Keratinocyte (primary cell): ENCODE data around the gene LRP1B. TPM values are rescaled to one million over a fixed set of nuclear protein-coding genes. Genes with fewer than 3 reads are reported as not detected.

ENCODE experiments used
- DNase-seq: peaks from one replicate; pipeline ENCODE4 v3.0.0-alpha.2; 2011; ENCODE audit warnings: low read depth, missing footprints, low spot score
- FAIRE-seq: peaks from 2 replicates; lab custom pipeline; 2011; peaks lifted over from hg19 to GRCh38; lab: Jason Lieb, UNC
- H2AFZ ChIP-seq: 2 replicates; pipeline ENCODE4 v1.6.0; 2012; ENCODE audit warnings: low read length, control low read depth, inconsistent platforms; ENCODE audit not compliant: control insufficient read depth
- H3K27ac ChIP-seq: 2 replicates; pipeline ENCODE4 v1.5.1; 2011; ENCODE audit warnings: low read length; ENCODE audit not compliant: control insufficient read depth, insufficient read depth
- H3K27me3 ChIP-seq: 3 replicates; pipeline ENCODE4 v1.6.0; 2011; ENCODE audit warnings: low read length; ENCODE audit not compliant: control insufficient read depth, insufficient read depth; ENCODE audit errors: extremely low read depth
- H3K36me3 ChIP-seq, 2 experiments: 2 replicates in 1 of 2; 3 replicates in 1 of 2; pipeline ENCODE4 v1.5.1; 2011; ENCODE audit warnings: low read length in 2 of 2, mild to moderate bottlenecking in 1 of 2; ENCODE audit not compliant: control insufficient read depth in 2 of 2, insufficient read depth in 2 of 2; ENCODE audit errors: extremely low read depth in 1 of 2
- H3K4me1 ChIP-seq: 3 replicates; pipeline ENCODE4 v1.5.1; 2011; ENCODE audit warnings: low read length; ENCODE audit not compliant: control insufficient read depth, insufficient read depth; ENCODE audit errors: extremely low read depth
- H3K4me2 ChIP-seq: 3 replicates; pipeline ENCODE4 v1.6.0; 2011; ENCODE audit warnings: low read depth, low read length; ENCODE audit not compliant: control insufficient read depth, insufficient read depth; ENCODE audit errors: extremely low read depth
- H3K4me3 ChIP-seq, 3 experiments: fragments of 200-600 bp in 1 of 3; sonication (generic) in 1 of 3; 2 replicates in 2 of 3; 3 replicates in 1 of 3; pipeline ENCODE4 v1.5.1; 2011 to 2016; ENCODE audit warnings: low read length in 3 of 3, mild to moderate bottlenecking in 3 of 3, control low read depth in 2 of 3, inconsistent platforms in 1 of 3, low read depth in 1 of 3, mixed read lengths in 1 of 3, mixed run types in 1 of 3, moderate library complexity in 1 of 3; ENCODE audit not compliant: control insufficient read depth in 2 of 3, insufficient read depth in 2 of 3; ENCODE audit errors: extremely low read depth in 1 of 3
- H3K79me2 ChIP-seq: 2 replicates; pipeline ENCODE4 v1.6.0; 2012; ENCODE audit warnings: low read length; ENCODE audit not compliant: control insufficient read depth, insufficient read depth
- H3K9ac ChIP-seq: 3 replicates; pipeline ENCODE4 v1.6.0; 2011; ENCODE audit warnings: low read length; ENCODE audit not compliant: control insufficient read depth, insufficient read depth; ENCODE audit errors: extremely low read depth
- H3K9me1 ChIP-seq: 3 replicates; pipeline ENCODE4 v1.6.0; 2011; ENCODE audit warnings: low read length; ENCODE audit not compliant: control insufficient read depth, insufficient read depth; ENCODE audit errors: extremely low read depth
- H3K9me3 ChIP-seq: 2 replicates; pipeline ENCODE4 v1.5.1; 2012; ENCODE audit warnings: low read depth, low read length; ENCODE audit not compliant: control insufficient read depth
- H4K20me1 ChIP-seq: 3 replicates; pipeline ENCODE4 v1.6.0; 2011; ENCODE audit warnings: low read length; ENCODE audit not compliant: control insufficient read depth, insufficient read depth; ENCODE audit errors: extremely low read depth
- CTCF ChIP-seq, 3 experiments: IDR thresholded peaks in 1 of 3; conservative IDR thresholded peaks in 1 of 3; optimal IDR thresholded peaks in 1 of 3; 2 replicates in 2 of 3; 3 replicates in 1 of 3; pipeline versions ENCODE3 to v1.5.1; 2011; ENCODE audit warnings: low read length in 3 of 3, mild to moderate bottlenecking in 3 of 3, moderate library complexity in 2 of 3, control low read depth in 1 of 3, inconsistent platforms in 1 of 3; ENCODE audit not compliant: insufficient read depth in 2 of 3; ENCODE audit errors: extremely low read depth in 1 of 3
- EZH2 ChIP-seq: IDR thresholded peaks from one replicate; pipeline ENCODE4 v1.6.1; 2012; ENCODE audit warnings: inconsistent platforms, mild to moderate bottlenecking, low read length, moderate library complexity
- dilution Hi-C: fragments of 300-500 bp; cut with MboI; formaldehyde crosslinking; loops from one replicate; pipeline ENCODE4 v1.7.0; 2020; ENCODE audit warnings: low sequenced_read_pairs; ENCODE audit not compliant: extremely low pct_ligation_motif_present
- polyA plus RNA-seq, 5 experiments: library from polyadenylated mRNA; depleted of rRNA in 3 of 5; stranded (reverse) in 3 of 5; stranded (forward) in 1 of 5; unstranded in 1 of 5; fragments of >200 nt; gene quantifications; 1 replicate in 1 of 5; 2 replicates in 3 of 5; 3 replicates in 1 of 5; pipeline versions ENCODE4 v1.2.1 to v1.2.3, GENCODE V29; 2011 to 2012; ENCODE audit warnings: missing spikeins in 2 of 5, low read depth in 1 of 5, low replicate concordance in 1 of 5

Gene LRP1B
- polyA plus RNA-seq, 1 donor (not counting 4 experiments of a cell fraction or from before 2014, with no cell fraction given), result not detected

GRCh38 chr2:141035846-141036420, 1094.9 kb downstream of the LRP1B start:
- Histone ChIP-seq H3K4me2 (no peak overlapping the region), H3K36me3 (no peaks in the 10 kb centered on the region), H4K20me1 (no peaks in the 10 kb centered on the region), H3K27ac (no peak overlapping the region), H3K27me3 (no peaks in the 10 kb centered on the region), H3K4me1 (no peaks in the 10 kb centered on the region), H3K79me2 (no peaks in the 10 kb centered on the region), H3K9ac (no peak overlapping the region), H3K9me1 (no peaks in the 10 kb centered on the region), H3K4me3 (no peak overlapping the region), H2AFZ (no peak overlapping the region), H3K9me3 (no peaks in the 10 kb centered on the region)
- FAIRE-seq (no peak), DNase-seq (no peak)
- no peak for TF ChIP-seq EZH2
- TF ChIP-seq CTCF (optimal IDR thresholded peaks at IDR 0.05 in 1 of 3, IDR thresholded peaks at IDR 0.05 in 1 of 3, conservative IDR thresholded peaks at IDR 0.05 in 1 of 3; ENCODE audit: extremely low read depth in 1 of 3, insufficient read depth in 2 of 3, low read length in 3 of 3), result no peak
- dilution Hi-C loops, result no loop called here

GRCh38 chr2:141029428-141030078, 1101.3 kb downstream of the LRP1B start:
- dilution Hi-C loops, result no loop called here
- TF ChIP-seq CTCF (optimal IDR thresholded peaks at IDR 0.05 in 1 of 3, IDR thresholded peaks at IDR 0.05 in 1 of 3, conservative IDR thresholded peaks at IDR 0.05 in 1 of 3; ENCODE audit: extremely low read depth in 1 of 3, insufficient read depth in 2 of 3, low read length in 3 of 3), result no peak
- TF ChIP-seq EZH2, result no peak
- H3K9ac ChIP-seq, result no peak overlapping the region
- FAIRE-seq (no peak), DNase-seq (no peak)
- H4K20me1 ChIP-seq, result no peaks in the 10 kb centered on the region
- H3K36me3 ChIP-seq, result no peaks in the 10 kb centered on the region
- H3K79me2 ChIP-seq, result no peaks in the 10 kb centered on the region
- no peaks in the 10 kb centered on the region for H3K9me3 ChIP-seq
- no peaks in the 10 kb centered on the region for H3K9me1 ChIP-seq
- no peaks in the 10 kb centered on the region for H3K27me3 ChIP-seq
- no peak overlapping the region for H3K4me2 ChIP-seq
- no peaks in the 10 kb centered on the region for H3K4me1 ChIP-seq
- H3K4me3 ChIP-seq, result no peak overlapping the region
- no peak overlapping the region for H3K27ac ChIP-seq
- no peak overlapping the region for H2AFZ ChIP-seq
